ENCODE measurements around the gene MAPRE2.
A peak's percentile ranks its signal among the peaks of the same experiment; 100 is the strongest.
"Not testable (repeated sequence)": the region's sequence is repeated elsewhere in the genome, so short reads cannot be mapped to it uniquely, and the experiment has no call there.

The MAPRE2 gene

GRCh38 chr18:35122586-35123224, 81.5 kb downstream of the MAPRE2 start:
- DNase-seq (ENCODE audit: low read depth, low spot score) = no peak

GRCh38 chr18:35123811-35124210, 82.6 kb downstream of the MAPRE2 start:
- no peak for DNase-seq (ENCODE audit: low read depth, low spot score)

- no peak for DNase-seq (ENCODE audit: low read depth, low spot score)
These were observed 86.0 kb downstream of the MAPRE2 start for GRCh38 chr18:35127201-35127600.

GRCh38 chr18:35128675-35129074, 87.5 kb downstream of the MAPRE2 start:
- no peak for DNase-seq (ENCODE audit: low read depth, low spot score)

GRCh38 chr18:35130236-35130635, 89.0 kb downstream of the MAPRE2 start:
- DNase-seq (ENCODE audit: low read depth, low spot score) = no peak

GRCh38 chr18:35131387-35132020, 90.3 kb downstream of the MAPRE2 start:
- no peak for DNase-seq (ENCODE audit: low read depth, low spot score)

- DNase-seq (ENCODE audit: low read depth, low spot score) = no peak
These were observed 91.0 kb downstream of the MAPRE2 start for GRCh38 chr18:35132021-35132902.

- DNase-seq (ENCODE audit: low read depth, low spot score) = no peak
These were observed 93.0 kb downstream of the MAPRE2 start for GRCh38 chr18:35134190-35134730.

- no peak for DNase-seq (ENCODE audit: low read depth, low spot score)
These were observed 93.7 kb downstream of the MAPRE2 start for GRCh38 chr18:35134791-35135531.

GRCh38 chr18:35136248-35136647, 95.0 kb downstream of the MAPRE2 start:
- DNase-seq (ENCODE audit: low read depth, low spot score) = no peak

- DNase-seq (ENCODE audit: low read depth, low spot score) = no peak
These were observed 95.7 kb downstream of the MAPRE2 start for GRCh38 chr18:35136885-35137284.

GRCh38 chr18:35137632-35138031, 96.4 kb downstream of the MAPRE2 start:
- no peak for DNase-seq (ENCODE audit: low read depth, low spot score)

GRCh38 chr18:35138773-35139172, 97.6 kb downstream of the MAPRE2 start:
- DNase-seq (ENCODE audit: low read depth, low spot score) = no peak

- DNase-seq (ENCODE audit: low read depth, low spot score) = no peak
These were observed 98.3 kb downstream of the MAPRE2 start for GRCh38 chr18:35139517-35139916.

GRCh38 chr18:35141077-35141476, 99.9 kb downstream of the MAPRE2 start:
- DNase-seq (ENCODE audit: low read depth, low spot score) = no peak

- no peak for DNase-seq (ENCODE audit: low read depth, low spot score)
These were observed 100.5 kb downstream of the MAPRE2 start for GRCh38 chr18:35141567-35142274.

- DNase-seq (ENCODE audit: low read depth, low spot score) = no peak
These were observed 101.0 kb downstream of the MAPRE2 start for GRCh38 chr18:35142275-35142615.

GRCh38 chr18:35143622-35144596, 102.7 kb downstream of the MAPRE2 start:
- peak; percentile 10 for DNase-seq (ENCODE audit: low read depth, low spot score)

- DNase-seq (ENCODE audit: low read depth, low spot score) = no peak
These were observed 103.5 kb downstream of the MAPRE2 start for GRCh38 chr18:35144698-35145097.

- DNase-seq (ENCODE audit: low read depth, low spot score) = not testable (repeated sequence)
These were observed 109.0 kb downstream of the MAPRE2 start for GRCh38 chr18:35150195-35150594.
